HG02571 (cell line): Measurements from ENCODE around the gene MT1M.
"Not testable (repeated sequence)": the region's sequence is repeated elsewhere in the genome, so short reads cannot be mapped to it uniquely, and the experiment has no call there.

Experiments
- ATAC-seq: cut with Tn5 transposase; IDR thresholded peaks from one replicate; pipeline ENCODE4 v1.9.1; 2021; ENCODE audit warnings: mild to moderate bottlenecking, moderate library complexity; ENCODE audit not compliant: unreplicated experiment

Gene MT1M

GRCh38 chr16:56632156-56632847, at the start of gene MT1M:
Gene MT1M (plus strand): TSS chr16:56632659. CDS start chr16:56632732, 73 bp downstream.
- no peak for ATAC-seq

- not testable (repeated sequence) for ATAC-seq
These were observed 49.5 kb upstream of the MT1M start for GRCh38 chr16:56582911-56583310.

- no peak for ATAC-seq
These were observed 48.9 kb upstream of the MT1M start for GRCh38 chr16:56583351-56584168.

- ATAC-seq = no peak
These were observed 48.2 kb upstream of the MT1M start for GRCh38 chr16:56584276-56584675.

- ATAC-seq = no peak
These were observed 43.7 kb upstream of the MT1M start for GRCh38 chr16:56588781-56589140.

- ATAC-seq = no peak
These were observed 43.1 kb upstream of the MT1M start, which contains the start of gene MT3 for GRCh38 chr16:56589141-56590039. Gene MT3 (plus strand): TSS chr16:56589528. CDS start chr16:56589591, 63 bp downstream.

- no peak for ATAC-seq
These were observed 40.9 kb upstream of the MT1M start for GRCh38 chr16:56591377-56592060.

- no peak for ATAC-seq
These were observed 38.7 kb upstream of the MT1M start for GRCh38 chr16:56593573-56594291.

GRCh38 chr16:56594292-56594619, 38.2 kb upstream of the MT1M start:
- no peak for ATAC-seq

- ATAC-seq = no peak
These were observed 32.0 kb upstream of the MT1M start for GRCh38 chr16:56600398-56600999.

- no peak for ATAC-seq
These were observed 31.1 kb upstream of the MT1M start for GRCh38 chr16:56601325-56601724.

GRCh38 chr16:56603589-56603988, 28.9 kb upstream of the MT1M start:
- ATAC-seq = no peak

GRCh38 chr16:56604966-56605365, 27.5 kb upstream of the MT1M start:
- ATAC-seq = no peak

- no peak for ATAC-seq
These were observed 27.0 kb upstream of the MT1M start for GRCh38 chr16:56605475-56605874.

- ATAC-seq = no peak
These were observed 26.4 kb upstream of the MT1M start for GRCh38 chr16:56606071-56606475.

- no peak for ATAC-seq
These were observed 25.9 kb upstream of the MT1M start for GRCh38 chr16:56606476-56607108.

GRCh38 chr16:56607109-56607618, 25.3 kb upstream of the MT1M start:
- no peak for ATAC-seq

- no peak for ATAC-seq
These were observed 24.8 kb upstream of the MT1M start for GRCh38 chr16:56607675-56608042.
